Left kidney (tissue), 2 donors: ENCODE measurements around the gene MMP28. TPM values are rescaled to one million over a fixed set of nuclear protein-coding genes. Genes with fewer than 3 reads are reported as not detected.

Experiments
- DNase-seq: peaks from one replicate; pipeline ENCODE4 v3.0.0-alpha.2; 2013
- polyA plus RNA-seq: library from polyadenylated mRNA; unstranded; fragments of 120-200 nt; gene quantifications from one replicate; pipeline ENCODE4 v1.2.1, GENCODE V29; 2013; ENCODE audit not compliant: insufficient read length

MMP28 gene
- polyA plus RNA-seq, 1 donor, result 1.2 TPM

DNA sequence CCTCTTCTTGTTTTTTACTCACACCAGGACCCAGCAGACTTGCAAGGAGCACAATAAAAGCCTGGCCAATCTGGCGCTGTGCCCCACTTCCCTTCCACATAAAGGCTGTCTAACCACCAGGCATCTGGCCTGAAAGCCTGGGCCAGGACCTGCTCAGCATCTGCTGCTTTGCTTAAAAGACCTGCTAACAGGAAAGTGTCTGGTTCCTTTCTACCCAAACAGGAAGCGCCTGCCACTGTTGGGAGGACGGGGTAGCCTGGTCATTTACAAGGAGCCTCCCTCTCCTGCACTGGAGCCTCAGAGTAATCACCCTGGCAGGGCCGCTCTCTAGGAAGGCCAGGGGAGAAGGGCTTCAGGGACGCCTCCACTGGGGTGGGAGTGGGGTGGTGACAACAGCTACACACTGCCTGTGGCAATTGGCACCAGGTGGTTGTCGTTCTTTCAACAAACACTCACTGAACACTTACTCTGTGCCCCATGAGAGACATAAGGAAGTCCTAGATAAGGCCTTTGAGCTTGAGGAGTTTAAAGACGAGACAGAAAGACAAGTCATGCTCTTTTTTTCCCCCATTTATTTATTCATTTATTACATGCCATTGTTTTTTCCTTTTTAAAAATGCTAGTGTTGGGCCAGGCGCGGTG, 6.3 kb upstream of the MMP28 start:
- no peak for DNase-seq

DNA sequence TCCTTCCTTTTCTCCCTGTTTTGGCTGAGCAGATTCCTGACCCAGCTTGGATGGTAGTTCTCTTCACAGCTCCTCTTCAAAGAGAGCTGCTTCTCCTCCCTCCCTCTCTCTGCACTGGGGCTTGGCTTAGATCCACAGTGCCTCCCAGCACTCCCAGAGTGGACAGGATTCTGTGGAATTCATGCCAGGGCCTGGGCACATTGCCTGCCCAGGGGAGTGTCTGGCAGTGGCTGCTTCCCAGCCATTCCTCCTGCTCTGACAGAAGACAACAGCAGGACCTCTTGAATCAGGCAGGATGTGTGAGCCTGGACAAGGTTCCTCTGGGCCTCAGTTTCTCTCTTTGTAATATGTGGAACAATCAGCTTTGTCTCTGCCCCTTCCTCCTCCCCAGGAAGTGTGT, 4.5 kb upstream of the MMP28 start:
- DNase-seq, result no peak

DNA sequence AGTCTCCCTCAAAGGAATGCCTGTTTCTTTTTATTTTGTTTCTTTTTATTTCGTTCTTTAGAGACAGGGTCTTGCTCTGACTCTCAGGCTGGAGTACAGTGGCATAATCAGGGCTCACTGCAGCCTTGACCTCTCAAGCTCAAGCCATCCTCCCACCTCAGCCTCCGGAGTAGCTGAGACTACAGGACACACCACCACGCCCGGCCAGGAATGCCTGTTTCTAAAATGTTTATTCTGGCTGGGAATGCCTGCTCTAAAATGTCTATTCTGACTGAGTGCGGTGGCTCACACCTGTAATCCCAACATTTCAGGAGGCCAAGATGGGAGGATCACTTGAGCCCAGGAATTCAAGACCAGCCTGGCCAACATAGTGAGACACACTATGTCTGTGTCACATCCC, 2.5 kb upstream of the MMP28 start:
- DNase-seq, result no peak

DNA sequence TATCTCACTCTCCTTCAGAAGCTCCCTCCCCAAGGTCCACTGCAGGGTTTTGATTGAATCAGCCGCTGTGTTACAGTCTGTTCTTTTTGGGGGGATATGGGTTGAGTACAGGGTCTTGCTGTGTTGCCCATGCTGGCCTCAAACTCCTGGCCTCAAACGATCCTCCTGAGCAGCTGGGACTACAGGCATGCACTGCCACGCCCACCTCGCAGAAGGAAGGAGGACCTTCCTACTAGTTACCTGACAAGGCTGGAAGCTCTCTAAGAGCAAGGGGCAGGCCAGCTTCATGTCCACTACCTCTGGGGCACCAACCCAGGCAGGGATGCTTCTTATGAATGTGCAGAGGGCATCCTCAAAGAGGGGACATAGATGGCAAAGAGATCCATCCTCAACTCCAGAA, 1.9 kb upstream of the MMP28 start:
- no peak for DNase-seq

GRCh38 chr17:35796942-35797341, 1.5 kb upstream of the MMP28 start:
- DNase-seq, result no peak

DNA sequence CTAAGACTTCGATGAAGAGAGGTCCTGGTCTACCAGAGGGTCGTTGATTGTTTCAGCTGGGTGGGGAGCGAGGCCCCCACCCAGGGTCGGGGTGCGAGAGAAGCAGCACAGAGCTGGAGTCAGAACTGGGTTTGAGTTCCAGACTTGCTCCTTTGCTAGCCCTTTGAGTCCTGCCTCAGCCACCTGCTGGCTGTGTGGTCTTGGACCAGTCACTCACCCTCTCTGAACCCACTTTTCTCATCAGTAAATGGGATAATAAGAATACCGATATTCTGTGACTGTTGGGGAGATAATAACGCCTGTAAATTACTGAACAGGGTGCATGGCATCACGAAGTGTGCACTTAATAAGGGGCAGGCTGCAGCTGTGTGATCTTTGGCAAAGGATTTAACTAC, 427 bp upstream of the MMP28 start:
- no peak for DNase-seq

DNA sequence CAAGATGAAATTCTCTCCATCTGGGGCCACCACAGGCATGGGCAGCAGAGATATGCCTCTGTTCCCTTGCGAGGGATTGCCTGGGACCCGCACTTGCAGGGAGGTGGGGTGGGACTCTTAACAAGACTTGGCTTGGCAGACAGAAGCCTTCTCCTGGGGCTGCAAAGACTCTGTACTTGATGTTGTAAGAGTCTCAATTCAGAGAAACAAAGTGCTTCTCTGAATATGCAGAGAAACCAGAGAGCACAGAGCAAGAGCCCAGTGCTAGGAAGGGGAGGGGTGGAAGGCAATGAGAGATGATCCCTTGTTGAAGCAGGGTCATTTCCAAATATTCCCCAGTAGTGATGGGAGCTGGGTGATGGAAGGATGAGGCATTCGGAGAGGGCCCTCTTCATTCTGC, 2.2 kb downstream of the MMP28 start:
- DNase-seq, result no peak

GRCh38 chr17:35791681-35792350, 3.6 kb downstream of the MMP28 start:
- DNase-seq, result no peak

GRCh38 chr17:35790841-35791240, 4.6 kb downstream of the MMP28 start:
- DNase-seq, result no peak

GRCh38 chr17:35788477-35789368, 6.7 kb downstream of the MMP28 start:
- DNase-seq, result no peak

DNA sequence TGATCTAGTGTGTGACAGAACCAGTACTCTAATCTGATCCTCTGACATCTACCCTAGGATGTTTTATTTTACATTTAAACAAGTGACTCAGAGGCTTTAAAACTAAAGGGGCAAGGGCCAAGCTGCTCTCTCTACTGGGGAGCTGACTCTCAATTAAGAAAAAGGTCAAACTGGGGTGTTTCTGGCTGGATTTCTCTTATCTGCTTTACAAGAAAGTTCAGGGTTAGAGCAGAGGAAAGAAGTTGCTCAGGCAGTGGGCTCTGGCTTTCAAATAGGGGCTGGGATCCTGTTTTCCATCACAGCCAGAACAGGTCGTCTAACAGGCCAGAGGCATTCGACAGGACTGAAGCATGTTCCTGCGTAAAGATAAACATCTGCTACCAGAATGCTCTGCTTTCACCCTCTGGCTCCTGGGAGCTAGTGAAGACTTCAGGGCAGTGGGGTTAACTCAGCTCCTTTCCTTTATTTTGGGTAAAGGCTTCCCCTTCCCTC, 8.5 kb downstream of the MMP28 start:
- DNase-seq, result no peak

DNA sequence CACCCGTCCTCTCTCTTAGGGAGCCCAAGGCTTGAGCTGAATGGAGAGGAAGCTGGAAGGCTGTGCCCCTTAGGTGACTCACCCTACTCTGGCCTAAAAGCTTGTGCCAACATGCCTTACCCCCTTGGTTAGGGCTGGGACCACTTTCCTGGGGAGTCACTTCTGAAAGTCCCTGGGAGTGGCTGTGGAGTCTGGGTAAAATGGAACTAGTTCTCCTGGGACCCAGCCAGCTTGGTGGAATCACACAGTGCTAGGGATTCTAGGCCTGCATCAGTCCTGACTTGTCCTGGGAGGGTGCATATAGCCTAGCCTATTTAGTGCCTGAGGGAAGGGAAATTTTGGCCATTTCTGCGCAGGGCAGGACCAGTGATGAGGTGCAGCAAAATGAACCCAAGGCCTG, 10.5 kb downstream of the MMP28 start:
- DNase-seq, result no peak

GRCh38 chr17:35780950-35781349, 14.5 kb downstream of the MMP28 start:
- DNase-seq, result no peak

DNA sequence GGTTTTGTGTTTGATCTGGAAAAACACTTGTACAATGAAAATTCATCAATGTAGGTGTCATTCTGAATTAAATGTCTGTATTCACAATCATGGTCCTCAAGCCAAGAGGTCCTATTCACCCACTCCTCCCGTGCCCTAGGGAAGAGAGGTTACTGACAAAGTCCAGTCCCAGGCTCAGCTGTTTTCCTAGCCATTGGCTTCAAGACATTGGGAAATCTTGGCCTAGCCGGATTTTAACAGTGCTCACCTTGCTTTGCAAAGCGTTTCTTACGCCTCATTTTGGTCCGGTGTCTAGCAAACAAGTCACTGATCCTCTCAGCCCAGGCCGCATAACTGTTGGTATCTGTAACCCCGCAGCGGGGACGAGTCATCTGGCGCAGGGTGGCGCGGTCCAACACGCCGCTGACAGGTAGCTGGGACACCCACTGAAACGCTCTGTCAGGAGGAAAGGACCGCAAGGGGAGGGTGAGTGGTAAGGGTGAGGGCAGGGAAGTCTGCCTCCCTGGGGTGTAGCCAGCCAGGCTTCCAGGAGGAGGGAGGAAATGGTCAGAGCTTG, 16.7 kb downstream of the MMP28 start:
- DNase-seq, result no peak

GRCh38 chr17:35775583-35775982, 19.9 kb downstream of the MMP28 start:
- DNase-seq, result no peak

DNA sequence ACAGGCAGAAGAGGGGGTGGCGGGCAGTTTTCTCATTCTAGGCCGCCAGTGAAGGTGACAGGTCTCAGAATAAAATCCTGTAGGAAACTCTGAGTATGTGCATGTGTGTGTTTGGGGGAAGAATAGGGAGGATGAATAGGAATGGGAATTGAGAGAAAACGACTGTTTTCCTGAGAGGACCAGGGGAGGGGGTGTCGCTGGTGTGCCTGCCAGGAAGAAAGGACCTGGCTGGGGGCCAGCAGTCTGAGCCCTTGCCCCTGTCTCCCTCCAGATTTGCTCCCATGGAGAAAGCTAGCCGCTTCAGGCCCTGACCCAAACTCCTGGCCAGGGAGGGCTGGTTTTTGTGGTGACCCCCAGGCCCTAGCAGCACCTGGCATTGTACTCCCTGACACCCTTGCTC, 20.4 kb downstream of the MMP28 start:
- no peak for DNase-seq

DNA sequence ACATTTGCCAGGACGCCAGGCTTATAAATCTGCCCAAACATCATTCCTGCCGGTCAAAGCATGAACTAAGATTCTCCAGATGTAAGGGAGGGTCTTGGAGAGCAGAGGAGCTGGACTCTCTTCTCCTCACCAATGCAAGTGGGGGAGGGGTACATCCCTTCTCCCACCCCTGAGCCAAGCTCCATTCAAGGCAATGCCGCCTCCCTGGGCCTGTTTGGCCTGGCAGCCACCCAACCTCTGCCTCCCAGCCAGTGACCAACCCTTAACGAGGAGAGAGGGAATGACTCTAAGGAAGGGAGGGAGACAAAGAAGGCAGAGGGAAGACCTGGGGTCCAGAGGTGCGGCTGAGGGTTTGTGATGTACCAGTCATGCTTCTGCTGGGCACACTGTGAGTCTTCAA, 20.9 kb downstream of the MMP28 start:
- no peak for DNase-seq

GRCh38 chr17:35773679-35774425, 21.6 kb downstream of the MMP28 start:
- DNase-seq, result no peak

GRCh38 chr17:35773129-35773528, 22.3 kb downstream of the MMP28 start:
- DNase-seq, result no peak

GRCh38 chr17:35769895-35770486, 25.4 kb downstream of the MMP28 start:
- no peak for DNase-seq

- DNase-seq, result no peak
Measured at GRCh38 chr17:35768797-35769196, 26.6 kb downstream of the MMP28 start.
